Stimulated activated naive CD8-positive, alpha-beta T cell treated with anti-CD3 and anti-CD28 coated beads, Interleukin-15, amount 100 ng/mL, for 72 hours (primary cell): ENCODE data around the gene GNAS.

Source experiments
- ATAC-seq: fragments of 150-1000 bp; cut with Tn5 transposase; 2 replicates; pipeline ENCODE4 v1.10.0; 2021; ENCODE audit warnings: mild to moderate bottlenecking, moderate library complexity
- DNase-seq, 2 donors: peaks; one replicate each; pipeline ENCODE4 v3.0.0; 2021 to 2022
- H3K27ac Mint-ChIP-seq, 2 donors: one replicate each; pipeline ENCODE4 v1.8.0; 2022; ENCODE audit warnings: mild to moderate bottlenecking in 2 of 2, mixed read lengths in 2 of 2, moderate library complexity in 2 of 2
- H3K27me3 Mint-ChIP-seq: one replicate; pipeline ENCODE4 v1.8.0; 2022; ENCODE audit warnings: mixed read lengths
- H3K4me1 Mint-ChIP-seq: one replicate; pipeline ENCODE4 v1.8.0; 2022; ENCODE audit warnings: mild to moderate bottlenecking, mixed read lengths
- H3K4me3 Mint-ChIP-seq, 2 donors: one replicate each; pipeline ENCODE4 v1.8.0; 2022; ENCODE audit warnings: mild to moderate bottlenecking in 2 of 2, mixed read lengths in 2 of 2, moderate library complexity in 1 of 2
- H3K9me3 Mint-ChIP-seq, 2 donors: one replicate each; pipeline ENCODE4 v1.8.0; 2022; ENCODE audit warnings: mixed read lengths in 2 of 2

Gene GNAS

DNA sequence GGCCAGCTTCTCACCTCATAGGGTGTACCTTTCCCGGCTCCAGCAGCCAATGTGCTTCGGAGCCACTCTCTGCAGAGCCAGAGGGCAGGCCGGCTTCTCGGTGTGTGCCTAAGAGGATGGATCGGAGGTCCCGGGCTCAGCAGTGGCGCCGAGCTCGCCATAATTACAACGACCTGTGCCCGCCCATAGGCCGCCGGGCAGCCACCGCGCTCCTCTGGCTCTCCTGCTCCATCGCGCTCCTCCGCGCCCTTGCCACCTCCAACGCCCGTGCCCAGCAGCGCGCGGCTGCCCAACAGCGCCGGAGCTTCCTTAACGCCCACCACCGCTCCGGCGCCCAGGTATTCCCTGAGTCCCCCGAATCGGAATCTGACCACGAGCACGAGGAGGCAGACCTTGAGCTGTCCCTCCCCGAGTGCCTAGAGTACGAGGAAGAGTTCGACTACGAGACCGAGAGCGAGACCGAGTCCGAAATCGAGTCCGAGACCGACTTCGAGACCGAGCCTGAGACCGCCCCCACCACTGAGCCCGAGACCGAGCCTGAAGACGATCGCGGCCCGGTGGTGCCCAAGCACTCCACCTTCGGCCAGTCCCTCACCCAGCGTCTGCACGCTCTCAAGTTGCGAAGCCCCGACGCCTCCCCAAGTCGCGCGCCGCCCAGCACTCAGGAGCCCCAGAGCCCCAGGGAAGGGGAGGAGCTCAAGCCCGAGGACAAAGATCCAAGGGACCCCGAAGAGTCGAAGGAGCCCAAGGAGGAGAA, 12.3 kb upstream of the GNAS start:
- peak overlapping the region; percentile 60 to 74 for H3K4me3 Mint-ChIP-seq
- ATAC-seq (no peak), DNase-seq (no peak)
- peaks cover 36% of the 10 kb centered on the region for H3K4me1 Mint-ChIP-seq
- H3K27ac Mint-ChIP-seq: peak overlapping the region; percentile 25 to 82
- H3K9me3 Mint-ChIP-seq: no peaks in the 10 kb centered on the region
- H3K27me3 Mint-ChIP-seq: peaks cover 78% of the 10 kb centered on the region

DNA sequence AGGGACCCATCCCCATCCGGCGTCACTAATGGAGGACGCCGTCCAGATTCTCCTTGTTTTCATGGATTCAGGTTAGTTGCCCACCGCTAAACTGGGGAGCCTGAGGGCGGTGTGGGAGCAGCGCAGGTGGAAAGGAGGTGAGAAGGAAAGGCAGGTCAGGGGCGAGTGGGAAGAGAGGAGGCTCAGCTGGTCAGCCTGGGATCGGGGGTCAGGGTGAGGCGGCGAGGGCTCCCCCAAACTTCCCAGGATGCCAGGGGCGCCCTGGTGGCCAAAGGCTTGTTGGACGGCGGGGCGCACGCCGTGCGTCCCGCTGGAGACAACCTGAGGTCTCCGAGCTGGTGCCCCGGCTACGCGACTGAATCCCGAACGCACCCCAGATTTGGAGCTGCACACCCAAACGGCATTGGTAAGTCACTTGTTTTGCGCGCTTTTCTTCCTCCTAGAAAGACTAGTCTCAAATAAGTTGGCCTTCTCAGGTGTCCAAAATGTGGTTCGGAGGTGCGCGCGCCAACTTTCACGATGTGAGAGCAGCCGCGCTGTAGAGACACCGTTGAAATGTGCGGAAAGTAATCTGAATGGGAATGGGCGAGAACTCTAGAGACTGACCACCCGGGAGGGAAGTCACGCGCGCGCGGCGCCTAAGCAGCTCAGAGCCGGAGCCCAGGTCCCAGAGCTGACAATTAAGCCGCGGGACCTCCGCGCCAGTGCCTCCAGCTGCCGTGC, 11.5 kb upstream of the GNAS start:
- Mint-ChIP-seq H3K27ac (peak overlapping the region in 1 of 2 donors; percentile 48), H3K4me3 (peak overlapping the region in 1 of 2 donors; percentile 74)

GRCh38 chr20:58841539-58842264, 10.8 kb upstream of the GNAS start:
- H3K27me3 Mint-ChIP-seq: peaks cover 72% of the 10 kb centered on the region
- no peaks in the 10 kb centered on the region for H3K9me3 Mint-ChIP-seq
- H3K4me3 Mint-ChIP-seq: no peak overlapping the region
- peak overlapping the region in 1 of 2 donors; percentile 48 for H3K27ac Mint-ChIP-seq
- ATAC-seq (no peak), DNase-seq (no peak)
- peaks cover 29% of the 10 kb centered on the region for H3K4me1 Mint-ChIP-seq

More for the DNA sequence above, 11.5 kb upstream of the GNAS start:
- no peaks in the 10 kb centered on the region for H3K9me3 Mint-ChIP-seq
- no peak for DNase-seq
- H3K4me1 Mint-ChIP-seq: peaks cover 31% of the 10 kb centered on the region
- peaks cover 76% of the 10 kb centered on the region for H3K27me3 Mint-ChIP-seq
- ATAC-seq: no peak

DNA sequence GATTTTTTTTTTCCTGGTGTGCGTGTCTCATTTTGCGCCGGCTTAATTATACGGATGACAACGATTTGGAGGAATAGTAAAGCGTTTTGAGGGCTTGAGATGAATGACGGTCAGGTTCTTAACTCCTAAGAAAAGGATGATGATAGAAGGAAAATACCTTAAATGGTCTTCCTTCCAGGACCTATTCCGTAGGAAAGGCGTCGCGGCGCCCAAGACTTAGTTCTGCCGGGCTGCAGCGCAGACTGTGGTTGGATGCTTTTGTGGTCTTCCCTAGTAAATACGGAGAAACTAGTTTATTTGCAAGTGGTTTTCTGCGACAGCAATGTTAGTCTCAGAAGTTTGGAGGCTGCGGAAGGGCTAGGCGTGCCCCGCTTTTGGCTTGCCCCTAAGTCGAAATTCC, 10.2 kb upstream of the GNAS start:
- no peak for DNase-seq

GRCh38 chr20:58843128-58843556, 9.4 kb upstream of the GNAS start:
- H3K4me3 Mint-ChIP-seq: no peak overlapping the region
- peaks cover 43% of the 10 kb centered on the region for H3K4me1 Mint-ChIP-seq
- DNase-seq: no peak
- no peak for ATAC-seq
- H3K27me3 Mint-ChIP-seq: peaks cover 70% of the 10 kb centered on the region
- no peaks in the 10 kb centered on the region for H3K9me3 Mint-ChIP-seq
- no peak overlapping the region for H3K27ac Mint-ChIP-seq

More for the DNA sequence above, 10.2 kb upstream of the GNAS start:
- Mint-ChIP-seq H3K9me3 (no peaks in the 10 kb centered on the region), H3K4me1 (peaks cover 35% of the 10 kb centered on the region), H3K27me3 (peaks cover 68% of the 10 kb centered on the region), H3K4me3 (no peak overlapping the region), H3K27ac (no peak overlapping the region)
- no peak for ATAC-seq

DNA sequence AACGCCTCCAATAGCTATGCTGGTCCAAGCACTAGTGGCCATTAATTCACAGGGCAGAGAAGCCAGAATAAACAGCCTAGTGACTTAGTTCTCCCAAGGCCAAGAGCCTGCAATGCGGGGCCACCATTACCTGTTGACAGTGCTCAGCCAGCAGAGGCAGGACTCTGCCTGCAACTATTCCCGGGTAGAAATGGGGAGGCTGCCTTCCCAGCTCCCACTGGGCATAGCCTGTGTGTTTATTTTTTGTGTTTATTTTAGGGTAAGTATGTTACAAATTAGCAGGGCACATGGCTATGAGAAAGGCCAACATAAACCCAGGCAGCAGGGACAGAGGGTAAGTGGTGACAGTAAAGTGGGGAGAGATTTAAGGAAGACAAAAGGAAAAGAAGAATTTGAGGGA, 6.8 kb upstream of the GNAS start:
- DNase-seq (no peak), ATAC-seq (no peak)
- H3K9me3 Mint-ChIP-seq: no peaks in the 10 kb centered on the region
- H3K4me3 Mint-ChIP-seq: no peak overlapping the region
- H3K4me1 Mint-ChIP-seq: peaks cover 53% of the 10 kb centered on the region
- H3K27ac Mint-ChIP-seq: peak overlapping the region in 1 of 2 donors; percentile 54
- H3K27me3 Mint-ChIP-seq: peaks cover 75% of the 10 kb centered on the region

- Mint-ChIP-seq H3K4me3 (no peak overlapping the region), H3K9me3 (no peaks in the 10 kb centered on the region), H3K27ac (no peak overlapping the region), H3K4me1 (peaks cover 54% of the 10 kb centered on the region), H3K27me3 (peaks cover 75% of the 10 kb centered on the region)
- DNase-seq: no peak
- no peak for ATAC-seq
These were observed 5.1 kb upstream of the GNAS start for GRCh38 chr20:58847463-58847862.

- peak within 1 kb of the TSS; percentile 44 to 71 for H3K27ac Mint-ChIP-seq
- peak; percentile 89 for ATAC-seq
- H3K9me3 Mint-ChIP-seq: no peaks in the 10 kb centered on the region
- H3K4me1 Mint-ChIP-seq: peaks cover 76% of the 10 kb centered on the region
- peak within 1 kb of the TSS; percentile 83 to 92 for H3K4me3 Mint-ChIP-seq
- peaks cover 70% of the 10 kb centered on the region for H3K27me3 Mint-ChIP-seq
- peak; percentile 85 to 92 for DNase-seq
These were observed 1.8 kb upstream of the GNAS start, which contains the start of gene GNAS-AS1 for GRCh38 chr20:58850693-58851174. Gene GNAS-AS1 (minus strand): TSS chr20:58850902.

DNA sequence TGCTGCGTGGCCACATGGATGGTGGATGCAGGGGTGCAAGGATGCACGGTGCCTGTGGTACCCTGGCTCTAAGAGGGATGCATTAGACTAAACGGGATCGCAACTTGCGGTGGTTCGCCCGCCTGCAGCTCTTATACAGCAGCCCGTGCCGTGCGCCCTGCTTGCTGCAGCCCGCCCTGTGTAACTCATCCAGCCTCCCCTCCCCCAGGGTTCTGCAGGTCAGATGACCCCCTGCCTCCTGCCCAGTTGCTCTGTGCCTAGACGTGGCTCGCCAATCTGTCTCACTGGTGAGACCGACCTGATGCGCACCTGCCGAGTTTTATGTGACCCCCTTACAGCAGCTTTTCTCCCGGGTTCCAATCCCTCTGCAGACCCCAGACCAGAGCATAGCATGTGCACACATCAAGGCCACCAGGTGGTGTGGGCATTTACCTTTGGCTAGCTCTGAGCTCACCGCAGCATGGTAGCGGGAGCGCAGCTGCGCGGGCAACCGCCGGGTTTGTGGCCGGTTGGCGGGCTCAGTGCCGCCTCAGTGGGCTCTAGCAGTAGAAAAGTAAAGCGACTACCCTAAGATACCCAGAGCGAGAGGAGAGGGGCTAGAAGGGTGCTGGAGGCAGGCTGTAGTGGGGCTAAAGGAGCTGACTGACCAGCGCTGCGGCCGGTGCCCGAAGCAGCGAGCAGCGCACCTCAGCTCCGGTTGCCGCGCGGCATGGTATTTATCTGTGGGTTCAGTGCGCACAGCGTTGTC, 1.1 kb upstream of the GNAS start:
- no peak for DNase-seq

DNA sequence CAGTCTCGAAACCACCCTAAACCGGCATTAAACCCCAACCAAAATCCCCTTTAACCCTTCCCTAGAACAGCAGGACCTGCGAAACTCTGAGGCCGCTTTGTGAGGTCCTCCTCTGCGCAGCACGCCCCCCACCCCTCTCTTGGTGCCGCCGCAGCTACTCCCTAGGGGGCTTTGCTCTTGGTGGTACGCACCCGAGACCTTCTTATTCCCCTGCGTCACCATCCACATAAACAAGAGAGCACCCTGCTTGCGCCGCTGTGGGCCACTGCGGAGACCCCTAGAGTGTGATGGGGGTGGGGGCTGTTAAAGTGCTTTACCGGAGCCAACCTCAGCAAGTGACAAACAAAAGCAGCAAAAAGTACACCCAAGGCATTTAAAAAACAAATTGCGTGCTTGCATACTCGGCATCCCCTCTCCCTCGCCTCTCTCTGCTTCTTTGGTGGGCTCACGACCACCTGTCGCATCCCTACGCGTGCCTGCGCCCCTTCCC, 502 bp upstream of the GNAS start:
- Mint-ChIP-seq H3K27me3 (peaks cover 78% of the 10 kb centered on the region), H3K27ac (peak overlapping the region in 1 of 2 donors; percentile 48), H3K9me3 (no peaks in the 10 kb centered on the region), H3K4me1 (peaks cover 78% of the 10 kb centered on the region), H3K4me3 (peak overlapping the region; percentile 83 to 92)
- DNase-seq (no peak), ATAC-seq (no peak)

More for the DNA sequence above, 1.1 kb upstream of the GNAS start:
- Mint-ChIP-seq H3K4me1 (peaks cover 82% of the 10 kb centered on the region), H3K27ac (no peak overlapping the region), H3K9me3 (no peaks in the 10 kb centered on the region), H3K4me3 (peak overlapping the region; percentile 83 to 92), H3K27me3 (peaks cover 71% of the 10 kb centered on the region)
- peak; percentile 29 for ATAC-seq

DNA sequence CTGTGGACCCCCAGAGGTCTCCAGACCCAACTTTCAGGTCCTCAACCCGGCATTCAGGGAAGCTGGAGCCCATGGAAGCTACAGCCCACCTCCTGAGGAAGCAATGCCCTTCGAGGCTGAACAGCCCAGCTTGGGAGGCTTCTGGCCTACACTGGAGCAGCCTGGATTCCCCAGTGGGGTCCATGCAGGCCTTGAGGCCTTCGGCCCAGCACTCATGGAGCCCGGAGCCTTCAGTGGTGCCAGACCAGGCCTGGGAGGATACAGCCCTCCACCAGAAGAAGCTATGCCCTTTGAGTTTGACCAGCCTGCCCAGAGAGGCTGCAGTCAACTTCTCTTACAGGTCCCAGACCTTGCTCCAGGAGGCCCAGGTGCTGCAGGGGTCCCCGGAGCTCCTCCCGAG, 950 bp downstream of the GNAS start:
- Mint-ChIP-seq H3K4me1 (peaks cover 64% of the 10 kb centered on the region), H3K4me3 (peak overlapping the region in 1 of 2 donors; percentile 80), H3K27ac (no peak overlapping the region), H3K9me3 (no peaks in the 10 kb centered on the region), H3K27me3 (peaks cover 87% of the 10 kb centered on the region)
- no peak for ATAC-seq
- no peak for DNase-seq

DNA sequence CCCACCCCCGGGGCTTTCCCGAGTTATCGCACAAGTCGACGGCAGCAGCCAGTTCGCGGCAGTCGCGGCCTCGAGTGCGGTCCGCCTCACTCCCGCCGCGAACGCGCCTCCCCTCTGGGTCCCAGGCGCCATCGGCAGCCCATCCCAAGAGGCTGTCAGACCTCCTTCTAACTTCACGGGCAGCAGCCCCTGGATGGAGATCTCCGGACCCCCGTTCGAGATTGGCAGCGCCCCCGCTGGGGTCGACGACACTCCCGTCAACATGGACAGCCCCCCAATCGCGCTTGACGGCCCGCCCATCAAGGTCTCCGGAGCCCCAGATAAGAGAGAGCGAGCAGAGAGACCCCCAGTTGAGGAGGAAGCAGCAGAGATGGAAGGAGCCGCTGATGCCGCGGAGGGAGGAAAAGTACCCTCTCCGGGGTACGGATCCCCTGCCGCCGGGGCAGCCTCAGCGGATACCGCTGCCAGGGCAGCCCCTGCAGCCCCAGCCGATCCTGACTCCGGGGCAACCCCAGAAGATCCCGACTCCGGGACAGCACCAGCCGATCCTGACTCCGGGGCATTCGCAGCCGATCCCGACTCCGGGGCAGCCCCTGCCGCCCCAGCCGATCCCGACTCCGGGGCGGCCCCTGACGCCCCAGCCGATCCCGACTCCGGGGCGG, 1.6 kb downstream of the GNAS start:
- DNase-seq (peak in 1 of 2 donors; percentile 9), ATAC-seq (no peak)
- peaks cover 91% of the 10 kb centered on the region for H3K27me3 Mint-ChIP-seq
- peak overlapping the region; percentile 74 to 80 for H3K4me3 Mint-ChIP-seq
- H3K27ac Mint-ChIP-seq: peak overlapping the region in 1 of 2 donors; percentile 81
- H3K9me3 Mint-ChIP-seq: no peaks in the 10 kb centered on the region
- peaks cover 60% of the 10 kb centered on the region for H3K4me1 Mint-ChIP-seq

DNA sequence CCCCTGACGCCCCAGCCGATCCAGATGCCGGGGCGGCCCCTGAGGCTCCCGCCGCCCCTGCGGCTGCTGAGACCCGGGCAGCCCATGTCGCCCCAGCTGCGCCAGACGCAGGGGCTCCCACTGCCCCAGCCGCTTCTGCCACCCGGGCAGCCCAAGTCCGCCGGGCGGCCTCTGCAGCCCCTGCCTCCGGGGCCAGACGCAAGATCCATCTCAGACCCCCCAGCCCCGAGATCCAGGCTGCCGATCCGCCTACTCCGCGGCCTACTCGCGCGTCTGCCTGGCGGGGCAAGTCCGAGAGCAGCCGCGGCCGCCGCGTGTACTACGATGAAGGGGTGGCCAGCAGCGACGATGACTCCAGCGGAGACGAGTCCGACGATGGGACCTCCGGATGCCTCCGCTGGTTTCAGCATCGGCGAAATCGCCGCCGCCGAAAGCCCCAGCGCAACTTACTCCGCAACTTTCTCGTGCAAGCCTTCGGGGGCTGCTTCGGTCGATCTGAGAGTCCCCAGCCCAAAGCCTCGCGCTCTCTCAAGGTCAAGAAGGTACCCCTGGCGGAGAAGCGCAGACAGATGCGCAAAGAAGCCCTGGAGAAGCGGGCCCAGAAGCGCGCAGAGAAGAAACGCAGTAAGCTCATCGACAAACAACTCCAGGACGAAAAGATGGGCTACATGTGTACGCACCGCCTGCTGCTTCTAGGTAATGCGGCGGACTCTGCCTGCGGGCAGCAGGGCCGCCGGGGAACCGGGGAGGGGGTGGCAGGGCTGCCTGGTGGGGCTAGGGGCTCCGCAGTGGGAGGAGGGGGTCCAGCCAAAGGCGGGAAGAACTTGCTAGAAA, 2.3 kb downstream of the GNAS start:
- H3K4me3 Mint-ChIP-seq: peak overlapping the region; percentile 50 to 66
- H3K27ac Mint-ChIP-seq: no peak overlapping the region
- no peaks in the 10 kb centered on the region for H3K9me3 Mint-ChIP-seq
- peaks cover 87% of the 10 kb centered on the region for H3K27me3 Mint-ChIP-seq
- DNase-seq: peak in 1 of 2 donors; percentile 13
- no peak for ATAC-seq
- peaks cover 53% of the 10 kb centered on the region for H3K4me1 Mint-ChIP-seq
